Activated T-cell treated with anti-CD3 and anti-CD28 coated beads, Interleukin-2, amount 50 U/mL, for 24 hours (primary cell): ENCODE data around the gene CYP26A1.
A peak's percentile ranks its signal among the peaks of the same experiment; 100 is the strongest.

Source experiments
- DNase-seq: peaks from one replicate; pipeline ENCODE4 v3.0.0-alpha.2; 2020
- H3K27ac Mint-ChIP-seq: 2 replicates; pipeline ENCODE4 v1.8.0; 2020; ENCODE audit warnings: mild to moderate bottlenecking, mixed read lengths
- H3K27me3 Mint-ChIP-seq: 2 replicates; pipeline ENCODE4 v1.8.0; 2020; ENCODE audit warnings: mixed read lengths
- H3K36me3 Mint-ChIP-seq: 2 replicates; pipeline ENCODE4 v1.8.0; 2020; ENCODE audit warnings: low read depth, mixed read lengths
- H3K4me1 Mint-ChIP-seq: 2 replicates; pipeline ENCODE4 v1.8.0; 2020; ENCODE audit warnings: low read depth, mixed read lengths
- H3K4me3 Mint-ChIP-seq: 2 replicates; pipeline ENCODE4 v1.8.0; 2020; ENCODE audit warnings: mild to moderate bottlenecking, moderate library complexity, mixed read lengths
- H3K9me3 Mint-ChIP-seq: 2 replicates; pipeline ENCODE4 v1.8.0; 2020; ENCODE audit warnings: mixed read lengths

The CYP26A1 gene

GRCh38 chr10:93071177-93071472 is 2.6 kb upstream of the CYP26A1 start:
- Mint-ChIP-seq H3K27me3 (peaks cover 93% of the 10 kb centered on the region), H3K4me1 (peaks cover 45% of the 10 kb centered on the region), H3K27ac (no peak overlapping the region), H3K36me3 (no peaks in the 10 kb centered on the region), H3K9me3 (no peaks in the 10 kb centered on the region), H3K4me3 (no peak overlapping the region)
- DNase-seq = no peak

- no peak for DNase-seq
- Mint-ChIP-seq H3K36me3 (no peaks in the 10 kb centered on the region), H3K27me3 (peaks cover 93% of the 10 kb centered on the region), H3K27ac (no peak overlapping the region), H3K9me3 (no peaks in the 10 kb centered on the region), H3K4me3 (no peak overlapping the region), H3K4me1 (peaks cover 45% of the 10 kb centered on the region)
Measured at GRCh38 chr10:93071674-93072224, 1.9 kb upstream of the CYP26A1 start.

- peak; percentile 37 for DNase-seq
- H3K4me3 Mint-ChIP-seq = peak overlapping the region; percentile 58
- peaks cover 45% of the 10 kb centered on the region for H3K4me1 Mint-ChIP-seq
- no peaks in the 10 kb centered on the region for H3K36me3 Mint-ChIP-seq
- H3K27ac Mint-ChIP-seq = no peak overlapping the region
- peaks cover 92% of the 10 kb centered on the region for H3K27me3 Mint-ChIP-seq
- no peaks in the 10 kb centered on the region for H3K9me3 Mint-ChIP-seq
Measured at GRCh38 chr10:93072225-93072712, 1.4 kb upstream of the CYP26A1 start.

- H3K9me3 Mint-ChIP-seq = no peaks in the 10 kb centered on the region
- H3K36me3 Mint-ChIP-seq = no peaks in the 10 kb centered on the region
- H3K27me3 Mint-ChIP-seq = peaks cover 91% of the 10 kb centered on the region
- peak; percentile 53 for DNase-seq
- peak overlapping the region; percentile 36 for H3K4me3 Mint-ChIP-seq
- peaks cover 44% of the 10 kb centered on the region for H3K4me1 Mint-ChIP-seq
- H3K27ac Mint-ChIP-seq = no peak overlapping the region
Measured at GRCh38 chr10:93072713-93073538, 767 bp upstream of the CYP26A1 start.

GRCh38 chr10:93074147-93074596 is 479 bp downstream of the CYP26A1 start:
- Mint-ChIP-seq H3K4me1 (peaks cover 37% of the 10 kb centered on the region), H3K27me3 (peaks cover 89% of the 10 kb centered on the region), H3K4me3 (peak overlapping the region; percentile 56), H3K36me3 (no peaks in the 10 kb centered on the region), H3K9me3 (no peaks in the 10 kb centered on the region), H3K27ac (peak overlapping the region; percentile 50)
- peak; percentile 54 for DNase-seq

GRCh38 chr10:93074597-93075368 is 1.1 kb downstream of the CYP26A1 start:
- peak overlapping the region; percentile 56 for H3K4me3 Mint-ChIP-seq
- H3K9me3 Mint-ChIP-seq = no peaks in the 10 kb centered on the region
- no peaks in the 10 kb centered on the region for H3K36me3 Mint-ChIP-seq
- H3K4me1 Mint-ChIP-seq = peaks cover 37% of the 10 kb centered on the region
- DNase-seq = peak; percentile 52
- H3K27ac Mint-ChIP-seq = peak overlapping the region; percentile 50
- peaks cover 92% of the 10 kb centered on the region for H3K27me3 Mint-ChIP-seq

- DNase-seq = peak; percentile 35
- Mint-ChIP-seq H3K4me3 (no peak overlapping the region), H3K27me3 (peaks cover 92% of the 10 kb centered on the region), H3K9me3 (no peaks in the 10 kb centered on the region), H3K4me1 (peaks cover 39% of the 10 kb centered on the region), H3K36me3 (no peaks in the 10 kb centered on the region), H3K27ac (no peak overlapping the region)
Measured at GRCh38 chr10:93075369-93076221, 1.9 kb downstream of the CYP26A1 start.

- H3K27ac Mint-ChIP-seq = no peak overlapping the region
- no peak overlapping the region for H3K4me3 Mint-ChIP-seq
- no peak for DNase-seq
Measured at GRCh38 chr10:93076871-93077270, 3.2 kb downstream of the CYP26A1 start.

GRCh38 chr10:93077860-93078337 is 4.2 kb downstream of the CYP26A1 start:
- H3K36me3 Mint-ChIP-seq = no peaks in the 10 kb centered on the region
- H3K27ac Mint-ChIP-seq = no peak overlapping the region
- peaks cover 26% of the 10 kb centered on the region for H3K4me1 Mint-ChIP-seq
- H3K27me3 Mint-ChIP-seq = peaks cover 84% of the 10 kb centered on the region
- no peak overlapping the region for H3K4me3 Mint-ChIP-seq
- no peaks in the 10 kb centered on the region for H3K9me3 Mint-ChIP-seq
- DNase-seq = no peak

More at GRCh38 chr10:93076871-93077270, 3.2 kb downstream of the CYP26A1 start:
- Mint-ChIP-seq H3K9me3 (no peaks in the 10 kb centered on the region), H3K4me1 (peaks cover 34% of the 10 kb centered on the region), H3K27me3 (peaks cover 93% of the 10 kb centered on the region), H3K36me3 (no peaks in the 10 kb centered on the region)

GRCh38 chr10:93079663-93080349 is 6.1 kb downstream of the CYP26A1 start:
- Mint-ChIP-seq H3K4me3 (no peak overlapping the region), H3K9me3 (no peaks in the 10 kb centered on the region), H3K36me3 (no peaks in the 10 kb centered on the region), H3K4me1 (peaks cover 14% of the 10 kb centered on the region), H3K27me3 (peaks cover 70% of the 10 kb centered on the region), H3K27ac (no peak overlapping the region)
- DNase-seq = no peak

GRCh38 chr10:93080350-93081046 is 6.8 kb downstream of the CYP26A1 start:
- Mint-ChIP-seq H3K27ac (no peak overlapping the region), H3K36me3 (no peaks in the 10 kb centered on the region), H3K4me3 (no peak overlapping the region), H3K27me3 (peaks cover 63% of the 10 kb centered on the region), H3K9me3 (no peaks in the 10 kb centered on the region), H3K4me1 (peaks cover 7% of the 10 kb centered on the region)
- DNase-seq = peak; percentile 67

GRCh38 chr10:93081318-93081717 is 7.6 kb downstream of the CYP26A1 start:
- H3K36me3 Mint-ChIP-seq = no peaks in the 10 kb centered on the region
- DNase-seq = no peak
- H3K9me3 Mint-ChIP-seq = no peaks in the 10 kb centered on the region
- no peak overlapping the region for H3K4me3 Mint-ChIP-seq
- H3K27ac Mint-ChIP-seq = no peak overlapping the region
- peaks cover 2% of the 10 kb centered on the region for H3K4me1 Mint-ChIP-seq
- peaks cover 55% of the 10 kb centered on the region for H3K27me3 Mint-ChIP-seq

- Mint-ChIP-seq H3K4me3 (no peak overlapping the region), H3K4me1 (peaks cover 2% of the 10 kb centered on the region), H3K27ac (no peak overlapping the region), H3K36me3 (no peaks in the 10 kb centered on the region), H3K9me3 (no peaks in the 10 kb centered on the region), H3K27me3 (peaks cover 50% of the 10 kb centered on the region)
- DNase-seq = no peak
Measured at GRCh38 chr10:93081834-93082233, 8.1 kb downstream of the CYP26A1 start.
